Nephron progenitor cell (in vitro differentiated cells): ENCODE results near the gene CD36.

Experiments
- DNase-seq: peaks from one replicate; pipeline ENCODE4 v3.0.0; 2021
- H3K27ac Mint-ChIP-seq: 2 replicates; pipeline ENCODE4 v1.8.0; 2021; ENCODE audit warnings: mild to moderate bottlenecking, moderate library complexity, mixed read lengths
- H3K27me3 Mint-ChIP-seq: 2 replicates; pipeline ENCODE4 v1.8.0; 2021; ENCODE audit warnings: mild to moderate bottlenecking, low read depth, mixed read lengths; ENCODE audit not compliant: poor library complexity
- H3K36me3 Mint-ChIP-seq: 2 replicates; pipeline ENCODE4 v1.8.0; 2021; ENCODE audit warnings: low read depth, mixed read lengths
- H3K4me1 Mint-ChIP-seq: 2 replicates; pipeline ENCODE4 v1.8.0; 2021; ENCODE audit warnings: mixed read lengths
- H3K4me3 Mint-ChIP-seq: 2 replicates; pipeline ENCODE4 v1.8.0; 2021; ENCODE audit warnings: mild to moderate bottlenecking, moderate library complexity, mixed read lengths
- H3K9me3 Mint-ChIP-seq: 2 replicates; pipeline ENCODE4 v1.8.0; 2021; ENCODE audit warnings: mild to moderate bottlenecking, moderate library complexity, mixed read lengths
- CTCF ChIP-seq: fragments of 200-600 bp; sonication (generic); IDR thresholded peaks from 2 replicates; pipeline ENCODE4 v1.5.0; 2021; ENCODE audit warnings: antibody characterized with exemption

The CD36 gene

DNA sequence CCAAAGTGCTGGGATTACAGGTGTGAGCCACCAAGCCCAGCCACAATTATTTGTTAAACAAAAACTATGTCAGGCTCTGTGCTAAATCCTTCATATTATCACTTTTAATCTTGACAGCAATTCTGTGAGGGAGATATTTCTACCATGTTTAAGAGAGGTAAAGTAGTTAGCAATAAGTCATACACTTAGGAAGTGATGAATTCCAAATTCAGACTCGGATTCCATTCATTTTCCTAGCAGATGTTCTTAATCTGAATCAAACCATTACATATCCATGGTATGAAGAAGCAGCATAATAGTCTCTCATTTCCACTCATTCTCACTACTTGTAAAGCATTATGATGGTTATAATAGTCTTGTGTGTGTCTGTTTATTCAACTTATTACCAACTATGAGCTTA lies 2.9 kb upstream of the CD36 start:
- H3K27ac Mint-ChIP-seq = no peak overlapping the region
- no peak overlapping the region for H3K4me3 Mint-ChIP-seq
- no peaks in the 10 kb centered on the region for H3K36me3 Mint-ChIP-seq
- H3K4me1 Mint-ChIP-seq = no peaks in the 10 kb centered on the region
- DNase-seq = no peak
- TF ChIP-seq CTCF = no peak
- no peaks in the 10 kb centered on the region for H3K9me3 Mint-ChIP-seq
- no peaks in the 10 kb centered on the region for H3K27me3 Mint-ChIP-seq

DNA sequence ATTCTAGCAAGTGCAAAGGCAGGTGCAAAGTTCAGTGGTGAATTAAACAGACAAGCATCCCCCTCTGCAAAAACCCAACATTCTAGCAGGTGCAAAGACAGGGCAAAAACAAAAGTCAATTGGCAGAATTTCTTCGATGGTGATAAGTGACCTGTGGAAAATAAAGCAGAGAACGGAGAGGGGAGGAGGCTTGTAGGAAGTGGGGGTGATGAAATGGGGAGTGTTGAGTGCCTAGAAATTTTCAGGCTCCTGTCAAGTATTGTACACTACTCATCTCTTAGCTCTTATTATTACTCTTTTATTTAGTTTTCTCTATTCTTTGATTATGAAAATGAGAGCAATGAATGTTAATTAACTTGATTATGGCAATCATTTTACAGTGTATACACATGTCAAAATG lies 2.4 kb upstream of the CD36 start:
- Mint-ChIP-seq H3K4me3 (no peak overlapping the region), H3K27me3 (no peaks in the 10 kb centered on the region), H3K36me3 (no peaks in the 10 kb centered on the region), H3K27ac (no peak overlapping the region), H3K4me1 (no peaks in the 10 kb centered on the region), H3K9me3 (no peaks in the 10 kb centered on the region)
- TF ChIP-seq CTCF = no peak
- no peak for DNase-seq

DNA sequence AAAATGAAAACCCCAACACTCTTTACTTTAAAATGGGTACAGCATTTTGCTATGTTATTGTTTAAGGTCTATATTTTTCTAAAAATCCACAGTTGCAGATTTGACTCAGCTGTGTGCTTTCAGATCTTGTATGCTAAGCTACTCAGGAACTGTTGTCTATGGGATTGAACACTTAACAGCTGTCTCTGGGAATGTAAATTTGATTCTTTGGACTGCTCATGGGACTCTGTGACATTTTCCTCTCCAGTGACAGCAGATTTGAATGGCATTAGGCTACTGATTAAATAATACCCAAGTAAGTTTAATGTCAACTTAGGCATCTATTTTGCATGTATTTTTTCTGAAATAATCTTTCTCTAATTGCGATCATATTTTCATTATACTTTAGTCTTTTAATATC lies 1.7 kb upstream of the CD36 start:
- no peak overlapping the region for H3K27ac Mint-ChIP-seq
- H3K9me3 Mint-ChIP-seq = no peaks in the 10 kb centered on the region
- TF ChIP-seq CTCF = no peak
- H3K4me1 Mint-ChIP-seq = no peaks in the 10 kb centered on the region
- no peak overlapping the region for H3K4me3 Mint-ChIP-seq
- no peaks in the 10 kb centered on the region for H3K27me3 Mint-ChIP-seq
- DNase-seq = no peak
- no peaks in the 10 kb centered on the region for H3K36me3 Mint-ChIP-seq

DNA sequence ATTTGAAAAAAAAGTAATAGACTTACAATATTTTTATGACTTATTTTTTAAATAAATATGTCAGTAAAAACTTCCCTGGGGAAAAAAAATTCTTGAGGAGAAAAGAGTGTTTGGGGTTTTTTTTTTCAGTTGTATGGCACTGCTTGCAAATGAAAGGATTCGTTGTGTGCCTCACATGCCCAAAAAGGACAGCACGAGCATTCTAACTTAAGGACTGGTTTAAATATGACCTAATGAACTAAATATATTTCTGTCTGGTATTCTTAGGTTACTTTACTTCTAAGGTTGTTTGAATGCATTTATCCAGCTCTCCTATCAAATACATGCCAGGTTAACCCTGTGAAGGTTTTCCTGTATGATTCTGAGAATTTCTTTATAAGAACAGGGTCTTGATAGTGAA lies 988 bp upstream of the CD36 start:
- Mint-ChIP-seq H3K9me3 (no peaks in the 10 kb centered on the region), H3K36me3 (no peaks in the 10 kb centered on the region), H3K27me3 (no peaks in the 10 kb centered on the region), H3K4me3 (no peak overlapping the region), H3K4me1 (no peaks in the 10 kb centered on the region), H3K27ac (no peak overlapping the region)
- DNase-seq = no peak
- no peak for TF ChIP-seq CTCF

- Mint-ChIP-seq H3K36me3 (no peaks in the 10 kb centered on the region), H3K27me3 (no peaks in the 10 kb centered on the region), H3K27ac (no peak overlapping the region), H3K9me3 (no peaks in the 10 kb centered on the region), H3K4me3 (no peak overlapping the region), H3K4me1 (no peaks in the 10 kb centered on the region)
- DNase-seq = no peak
- TF ChIP-seq CTCF = no peak
These were observed 569 bp downstream of the CD36 start for GRCh38 chr7:80639011-80639410.

- no peak overlapping the region for H3K4me3 Mint-ChIP-seq
- H3K4me1 Mint-ChIP-seq = no peaks in the 10 kb centered on the region
- DNase-seq = no peak
- H3K36me3 Mint-ChIP-seq = no peaks in the 10 kb centered on the region
- H3K27me3 Mint-ChIP-seq = no peaks in the 10 kb centered on the region
- no peak for TF ChIP-seq CTCF
- no peak overlapping the region for H3K27ac Mint-ChIP-seq
- H3K9me3 Mint-ChIP-seq = no peaks in the 10 kb centered on the region
These were observed 2.4 kb downstream of the CD36 start for GRCh38 chr7:80640846-80641245.
